ENCODE results near the gene SNRPA1. TPM values are rescaled to one million over a fixed set of nuclear protein-coding genes. Genes with fewer than 3 reads are reported as not detected.
A peak's percentile ranks its signal among the peaks of the same experiment; 100 is the strongest.

SNRPA1 gene
- total and polyA plus RNA-seq, 3 donors from 2014 or later = 91.0 to 121 (median 91.1) TPM

- 87 to 88% methylated on average over 20 of the region's 20 CpGs for WGBS, 2 donors
- no peaks in the 10 kb centered on the region for H3K9me3 ChIP-seq
- H3K27me3 ChIP-seq = no peaks in the 10 kb centered on the region
- intact Hi-C loops (cut with DNase I; ENCODE audit: low total_unique reads) = no loop called here
- DNase-seq = no peak
- H3K4me1 ChIP-seq = peaks cover 4% of the 10 kb centered on the region
- no peak for TF ChIP-seq POLR2A (IDR thresholded peaks at IDR 0.05)
- no peak overlapping the region for H3K4me3 ChIP-seq
- no peaks in the 10 kb centered on the region for H3K36me3 ChIP-seq (ENCODE audit: low read depth, missing control alignments)
- H3K27ac ChIP-seq = no peak overlapping the region
Measured at GRCh38 chr15:101318147-101318819, 23.2 kb upstream of the SNRPA1 start.

GRCh38 chr15:101317336-101317872 is 22.4 kb upstream of the SNRPA1 start:
- H3K4me1 ChIP-seq = peaks cover 4% of the 10 kb centered on the region
- intact Hi-C loops (cut with DNase I; ENCODE audit: low total_unique reads) = no loop called here
- no peak for DNase-seq
- no peak overlapping the region for H3K27ac ChIP-seq
- WGBS, 2 donors = 92 to 93% methylated on average over 6 of the region's 6 CpGs
- H3K36me3 ChIP-seq (ENCODE audit: low read depth, missing control alignments) = no peaks in the 10 kb centered on the region
- H3K27me3 ChIP-seq = no peaks in the 10 kb centered on the region
- H3K4me3 ChIP-seq = no peak overlapping the region
- no peak for TF ChIP-seq POLR2A (IDR thresholded peaks at IDR 0.05)
- no peak for TF ChIP-seq CTCF (IDR thresholded peaks at IDR 0.05)
- no peaks in the 10 kb centered on the region for H3K9me3 ChIP-seq

DNA sequence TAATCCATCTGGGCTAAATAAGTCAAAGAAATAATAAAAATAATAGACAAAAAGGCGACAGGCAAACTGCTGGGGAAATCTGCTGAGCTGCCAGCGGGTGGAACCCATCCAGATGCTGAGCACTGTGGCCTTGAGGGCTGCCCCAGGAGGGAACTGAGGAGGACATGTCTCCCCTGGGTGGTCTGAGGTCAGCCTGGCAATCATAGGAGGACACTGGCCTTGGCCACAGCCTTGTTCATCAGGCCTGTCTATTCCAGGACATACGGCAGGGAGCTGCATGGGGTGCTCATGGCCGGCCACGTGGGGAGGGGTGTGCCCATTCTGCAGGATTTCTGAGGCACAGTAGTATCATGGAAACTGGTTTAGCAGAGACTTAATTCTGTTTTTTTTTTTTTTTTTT is 21.5 kb upstream of the SNRPA1 start:
- peaks cover 4% of the 10 kb centered on the region for H3K4me1 ChIP-seq
- no peak overlapping the region for H3K4me3 ChIP-seq
- no peak overlapping the region for H3K27ac ChIP-seq
- 27 to 48% methylated on average over 5 of the region's 5 CpGs for WGBS, 2 donors
- H3K27me3 ChIP-seq = no peaks in the 10 kb centered on the region
- no peaks in the 10 kb centered on the region for H3K36me3 ChIP-seq (ENCODE audit: low read depth, missing control alignments)
- H3K9me3 ChIP-seq = no peaks in the 10 kb centered on the region
- intact Hi-C loops (cut with DNase I; ENCODE audit: low total_unique reads) = no loop called here
- DNase-seq = peak; percentile 41
- TF ChIP-seq CTCF (IDR thresholded peaks at IDR 0.05) (no peak), POLR2A (IDR thresholded peaks at IDR 0.05) (no peak)

- Histone ChIP-seq H3K4me3 (no peak overlapping the region), H3K27me3 (no peaks in the 10 kb centered on the region), H3K9me3 (no peaks in the 10 kb centered on the region), H3K4me1 (peaks cover 4% of the 10 kb centered on the region), H3K36me3 (ENCODE audit: low read depth, missing control alignments) (no peaks in the 10 kb centered on the region), H3K27ac (no peak overlapping the region)
- WGBS, 2 donors = 90 to 94% methylated on average over 2 to 10 of the region's 10 CpGs
- DNase-seq = no peak
- intact Hi-C loops (cut with DNase I; ENCODE audit: low total_unique reads) = no loop called here
- TF ChIP-seq CTCF (IDR thresholded peaks at IDR 0.05) = no peak
- no peak for TF ChIP-seq POLR2A (IDR thresholded peaks at IDR 0.05)
Measured at GRCh38 chr15:101315736-101316135, 20.7 kb upstream of the SNRPA1 start.

- Histone ChIP-seq H3K4me3 (no peak overlapping the region), H3K27ac (no peak overlapping the region), H3K36me3 (ENCODE audit: low read depth, missing control alignments) (no peaks in the 10 kb centered on the region), H3K4me1 (peaks cover 4% of the 10 kb centered on the region), H3K9me3 (no peaks in the 10 kb centered on the region), H3K27me3 (no peaks in the 10 kb centered on the region)
- no peak for TF ChIP-seq POLR2A (IDR thresholded peaks at IDR 0.05)
- no peak for TF ChIP-seq CTCF (IDR thresholded peaks at IDR 0.05)
- intact Hi-C loops (cut with DNase I; ENCODE audit: low total_unique reads) = no loop called here
- 90 to 92% methylated on average over 14 to 19 of the region's 19 CpGs for WGBS, 2 donors
- no peak for DNase-seq
Measured at GRCh38 chr15:101314336-101315125, 19.5 kb upstream of the SNRPA1 start.

Measured in testis (tissue), 3 donors.